Measurements from ENCODE around the gene NID2.
A peak's percentile ranks its signal among the peaks of the same experiment; 100 is the strongest.

The NID2 gene

GRCh38 chr14:51998348-51998747, 70.5 kb downstream of the NID2 start:
- no peak for DNase-seq

- DNase-seq, result no peak
These were observed 72.6 kb downstream of the NID2 start for GRCh38 chr14:51996148-51996746.

DNA sequence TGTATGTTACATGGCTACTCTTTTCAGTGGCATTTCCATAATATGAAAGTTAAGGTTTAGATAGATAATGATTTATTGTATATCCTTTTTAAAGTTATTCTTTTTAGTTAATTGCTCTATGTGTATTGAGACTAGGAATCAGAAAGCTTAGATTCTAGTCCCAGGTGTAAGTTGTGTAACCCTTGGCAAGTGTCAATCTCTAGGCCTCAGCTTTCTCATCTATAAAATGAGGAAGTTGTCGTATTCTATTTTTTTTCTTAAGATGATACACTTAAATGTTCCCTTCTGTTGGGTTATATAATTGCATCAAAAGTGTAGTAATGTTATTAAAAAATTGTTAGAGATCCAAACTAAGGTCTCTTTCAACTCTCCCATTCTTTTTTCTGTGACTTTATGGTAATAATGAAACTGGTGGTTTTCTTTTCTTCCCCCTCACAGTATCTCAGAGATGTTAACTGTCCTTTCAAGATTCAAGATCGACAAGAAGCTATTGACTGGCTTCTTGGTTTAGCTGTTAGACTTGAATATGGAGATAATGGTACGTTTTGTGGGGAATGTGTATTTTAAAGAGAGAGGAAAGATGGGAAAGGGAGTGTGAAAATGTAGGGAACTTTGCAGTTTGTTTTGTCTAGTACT, 75.5 kb downstream of the NID2 start:
- DNase-seq, result no peak

DNA sequence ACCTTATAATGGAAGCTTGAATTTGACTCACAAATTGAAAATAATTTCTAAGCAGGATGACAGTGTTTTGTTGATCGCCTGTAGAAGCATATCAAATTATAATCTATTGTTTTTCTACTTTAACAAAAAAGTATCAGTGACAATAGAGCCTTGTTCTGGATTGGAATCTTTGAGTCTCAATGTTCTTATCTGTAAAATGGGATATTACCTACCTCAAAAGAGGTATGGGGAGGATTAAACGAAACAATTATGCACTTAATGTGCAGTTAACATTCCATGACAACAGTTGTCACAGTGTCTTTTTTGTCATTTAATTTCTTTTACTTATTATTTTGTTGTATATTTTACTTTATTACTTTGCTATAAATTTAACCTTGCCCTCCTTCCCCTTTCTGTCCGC, 78.4 kb downstream of the NID2 start:
- no peak for DNase-seq

DNA sequence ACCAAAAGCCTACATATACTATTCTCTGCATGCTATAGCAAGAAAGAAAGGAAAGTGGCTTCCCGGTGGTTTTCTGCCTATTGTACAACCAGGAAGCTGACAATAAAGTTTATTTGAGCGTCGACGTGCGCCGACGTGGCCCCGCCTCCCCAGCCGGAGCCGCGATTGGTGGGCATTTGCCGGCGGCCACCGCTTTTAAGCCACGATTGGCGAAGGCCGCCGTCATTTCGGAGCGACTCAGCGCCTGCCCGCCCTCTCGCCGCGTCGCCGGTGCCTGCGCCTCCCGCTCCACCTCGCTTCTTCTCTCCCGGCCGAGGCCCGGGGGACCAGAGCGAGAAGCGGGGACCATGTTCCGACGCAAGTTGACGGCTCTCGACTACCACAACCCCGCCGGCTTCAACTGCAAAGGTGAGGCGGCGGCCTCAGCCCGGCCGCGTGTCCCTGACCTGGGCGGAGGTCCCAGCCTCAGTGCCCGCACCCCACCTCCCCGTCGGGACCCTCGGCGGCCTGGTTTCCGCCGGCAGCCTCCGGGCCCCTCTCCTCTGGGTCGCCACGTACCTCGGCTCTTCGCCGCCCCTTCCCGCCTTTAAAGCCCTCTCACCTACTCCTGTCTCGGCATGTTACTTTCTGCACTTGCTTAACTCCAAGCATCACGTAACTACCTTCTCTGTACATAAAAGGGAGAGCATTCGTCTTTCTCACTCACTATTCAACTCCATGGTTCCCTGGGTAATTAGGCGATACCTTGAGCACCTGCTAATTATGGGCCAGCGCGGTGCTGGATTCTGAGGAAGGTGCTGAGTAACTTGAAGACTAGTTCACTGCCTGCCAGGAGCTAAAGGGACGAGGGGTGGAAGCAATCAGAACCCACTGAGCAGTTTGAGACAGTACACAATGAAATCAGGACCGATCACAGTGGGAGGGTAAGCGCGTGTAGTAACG, 79.3 kb downstream of the NID2 start, which contains the start of gene RTRAF:
TSS of gene RTRAF (plus strand) at position 254 of the 942 bp plus-strand sequence. CDS start at position 348, 94 bp downstream.
- peak; percentile 91 for DNase-seq

- no peak for DNase-seq
These were observed 80.6 kb downstream of the NID2 start for GRCh38 chr14:51988221-51988620.

DNA sequence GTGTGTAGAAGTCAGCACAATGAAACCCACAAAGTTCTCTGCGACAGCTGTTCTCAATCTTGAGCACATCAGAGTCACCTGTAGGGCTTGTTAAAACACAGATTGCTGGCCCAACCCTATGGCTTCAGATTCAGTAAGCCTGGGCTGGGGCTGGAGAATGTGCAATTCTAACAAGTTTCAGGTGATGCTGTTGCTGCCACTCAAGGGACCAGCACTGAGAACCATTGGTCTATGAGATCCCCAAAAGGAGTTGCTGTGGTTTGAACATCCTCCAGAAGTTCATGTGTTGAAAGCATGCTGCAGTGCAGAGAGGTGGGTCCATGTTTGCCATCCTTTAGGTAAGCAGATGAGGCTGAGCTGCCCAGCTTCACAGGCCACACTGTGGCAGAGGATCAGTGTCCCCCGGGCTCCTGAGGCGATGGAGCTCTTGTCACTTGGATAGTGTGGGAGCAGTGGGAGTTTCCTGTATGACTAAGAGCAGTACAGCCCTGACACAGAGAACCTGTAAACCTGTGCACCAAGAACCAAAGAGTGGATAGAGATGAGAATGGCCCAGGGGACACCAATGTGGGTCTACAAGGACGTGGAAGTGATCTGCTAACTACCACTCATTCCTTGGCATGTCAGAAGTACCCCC, 87.5 kb downstream of the NID2 start:
- DNase-seq, result no peak

DNA sequence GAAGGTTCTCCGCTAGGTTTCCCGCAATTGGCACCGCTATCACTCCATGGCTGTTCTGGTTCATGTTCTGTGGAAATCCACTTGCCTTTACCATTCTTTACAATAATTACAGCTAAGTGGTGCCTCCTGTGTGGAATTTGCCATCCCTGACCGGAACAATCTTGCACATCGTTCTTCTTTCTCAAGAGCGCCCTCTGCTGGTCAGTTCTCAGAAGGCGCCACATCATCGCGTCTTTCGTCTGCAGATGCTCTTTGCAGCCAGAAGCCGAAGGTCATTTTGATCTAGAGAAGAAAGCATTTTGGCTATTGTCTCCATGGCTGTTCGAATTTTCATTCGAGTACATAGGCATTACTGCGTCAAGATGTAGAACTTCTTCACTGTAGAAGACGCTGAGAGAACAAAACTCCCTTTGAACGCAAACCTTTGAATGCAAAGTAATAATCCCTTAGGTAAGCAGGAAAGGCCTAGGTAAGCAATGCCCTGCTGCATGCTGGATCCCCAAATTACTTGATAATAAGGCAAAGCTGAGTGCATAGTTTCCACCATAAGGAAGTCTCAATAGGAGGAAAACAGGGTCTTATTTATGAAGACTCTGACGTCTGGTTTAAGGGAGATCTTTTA, 89.7 kb downstream of the NID2 start:
- peak; percentile 74 for DNase-seq

- no peak for DNase-seq
These were observed 90.2 kb downstream of the NID2 start for GRCh38 chr14:51978681-51979085.

- no peak for DNase-seq
These were observed 91.8 kb downstream of the NID2 start for GRCh38 chr14:51977075-51977474.

DNA sequence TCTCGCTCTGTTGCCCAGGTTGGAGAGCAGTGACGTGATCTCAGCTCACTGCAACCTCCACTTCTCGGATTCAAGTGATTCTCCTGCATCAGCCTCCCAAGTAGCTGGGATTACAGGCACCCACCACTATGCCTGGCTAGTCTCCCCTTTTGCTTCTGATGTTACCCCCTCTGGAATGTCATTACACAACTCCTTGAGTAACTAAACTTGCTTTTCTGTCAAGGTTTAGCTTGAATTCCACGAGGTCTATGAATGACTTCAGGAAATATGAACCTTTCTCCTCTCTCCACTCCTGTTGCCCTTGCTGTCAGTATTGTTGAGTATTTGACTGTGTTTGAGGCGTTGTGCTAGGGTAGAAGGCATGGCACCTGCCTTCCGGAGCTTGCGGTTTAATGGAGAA, 96.3 kb downstream of the NID2 start:
- no peak for DNase-seq

DNA sequence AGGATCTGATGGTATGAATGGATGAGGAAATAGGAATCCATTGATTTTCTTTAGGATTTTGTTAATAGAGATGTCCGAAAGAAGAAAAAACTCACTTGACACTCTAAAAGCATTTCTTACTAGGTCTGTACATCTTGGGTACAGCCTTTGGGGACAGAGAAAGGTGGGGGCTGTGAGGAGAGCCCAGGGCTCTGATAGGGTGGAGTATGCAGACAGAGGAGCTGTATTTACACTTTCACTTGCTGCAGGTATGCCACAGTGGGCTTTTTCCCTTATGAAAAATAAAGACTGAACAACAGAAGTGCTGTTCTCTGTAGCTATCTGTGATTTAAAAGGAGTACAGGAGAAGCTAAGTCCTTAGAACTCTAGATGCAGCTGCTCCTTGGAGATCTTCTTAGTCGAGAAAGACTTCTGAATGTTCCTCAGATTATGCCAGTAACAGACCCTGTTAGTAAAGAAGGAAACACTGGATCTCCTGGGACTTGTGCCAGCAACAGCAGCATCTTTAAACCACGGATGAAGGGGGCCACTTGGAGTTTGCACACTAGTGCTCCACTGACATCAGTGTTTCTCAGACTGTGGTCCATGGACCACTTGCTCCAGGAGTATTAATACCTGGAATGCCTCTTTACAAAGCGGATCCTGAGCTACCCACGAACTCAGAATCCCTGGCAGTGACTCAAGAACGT, 98.9 kb downstream of the NID2 start:
- DNase-seq, result no peak

- DNase-seq, result no peak
These were observed 101.3 kb downstream of the NID2 start for GRCh38 chr14:51967521-51967920.

DNA sequence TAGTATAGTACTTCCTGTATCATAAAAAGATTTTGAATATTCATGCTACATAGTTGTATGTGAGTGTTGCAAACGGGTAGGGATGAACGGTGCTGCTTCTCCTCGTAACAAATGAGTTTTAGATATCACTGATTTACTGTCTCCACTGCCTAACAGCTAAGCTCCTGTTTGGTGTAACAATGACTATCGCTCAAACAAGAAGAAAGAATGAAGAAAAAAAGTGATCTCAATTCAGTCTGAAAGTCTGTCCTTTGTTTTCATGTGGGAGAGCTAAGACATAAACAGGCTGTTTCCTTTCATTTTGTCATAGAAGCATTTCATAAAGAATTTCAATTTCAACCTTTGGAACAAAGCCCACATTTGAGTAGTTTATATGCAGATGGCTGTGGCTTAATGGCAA, 105.6 kb downstream of the NID2 start:
- no peak for DNase-seq

- DNase-seq, result no peak
These were observed 106.1 kb downstream of the NID2 start for GRCh38 chr14:51962711-51963110.

GRCh38 chr14:51960866-51961265, 108.0 kb downstream of the NID2 start:
- no peak for DNase-seq

- DNase-seq, result no peak
These were observed 108.9 kb downstream of the NID2 start for GRCh38 chr14:51959928-51960327.

GRCh38 chr14:51957950-51958349, 110.9 kb downstream of the NID2 start:
- no peak for DNase-seq

Measured in stimulated activated naive CD4-positive, alpha-beta T cell treated with Interleukin-2 at 50 U/mL for 16 hours (primary cell).